Left hindlimb (tissue), 1 donor: Measurements from ENCODE around the gene MYOT.
"Not testable (repeated sequence)": the region's sequence is repeated elsewhere in the genome, so short reads cannot be mapped to it uniquely, and the experiment has no call there.

ENCODE experiments used
- DNase-seq: peaks from one replicate; pipeline ENCODE4 v3.0.0-alpha.2; 2018

MYOT gene

DNA sequence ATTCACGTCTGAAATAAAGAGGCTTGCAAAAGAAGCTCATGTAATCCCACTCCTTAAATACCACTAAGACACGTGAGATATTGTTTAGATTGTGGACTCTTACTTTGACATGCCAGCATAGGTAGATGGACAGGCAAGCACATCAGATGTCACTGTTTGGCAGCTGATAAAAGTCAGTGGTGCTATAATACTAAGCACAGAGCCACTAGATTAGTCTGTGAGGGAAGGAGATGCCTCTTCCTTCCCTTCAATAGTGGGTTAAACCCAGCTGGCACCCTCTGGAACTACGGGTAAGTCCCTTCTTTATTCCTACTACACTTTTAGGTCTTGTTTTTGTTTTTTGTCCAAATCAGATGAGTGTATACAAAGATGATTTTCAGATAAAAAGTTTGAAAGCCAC, at the start of gene MYOT:
TSS of gene MYOT (plus strand) at position 197 of the 400 bp plus-strand sequence. CDS start 2,792 bp downstream, outside the sequence.
- DNase-seq = no peak

DNA sequence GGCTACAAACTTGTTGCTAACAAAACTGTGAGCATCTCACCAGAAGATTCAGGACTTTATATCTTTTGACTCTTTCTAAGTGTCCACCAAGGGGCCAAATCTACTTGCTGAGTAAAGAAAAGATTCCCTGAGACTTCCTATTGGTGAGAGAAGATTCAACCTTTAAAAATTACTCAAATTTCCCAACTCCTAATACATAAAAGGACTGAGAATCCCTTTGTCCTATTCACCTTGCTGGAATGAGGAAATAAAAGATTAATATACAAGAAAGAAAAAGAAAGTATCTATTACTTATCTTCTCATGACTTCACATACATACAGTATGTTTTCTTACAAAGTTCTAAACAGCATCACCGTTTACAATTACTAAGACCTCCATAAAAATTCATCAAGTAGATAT, 47.9 kb upstream of the MYOT start:
- DNase-seq = no peak

GRCh38 chr5:137822158-137822764, 45.4 kb upstream of the MYOT start:
- peak; percentile 43 for DNase-seq

DNA sequence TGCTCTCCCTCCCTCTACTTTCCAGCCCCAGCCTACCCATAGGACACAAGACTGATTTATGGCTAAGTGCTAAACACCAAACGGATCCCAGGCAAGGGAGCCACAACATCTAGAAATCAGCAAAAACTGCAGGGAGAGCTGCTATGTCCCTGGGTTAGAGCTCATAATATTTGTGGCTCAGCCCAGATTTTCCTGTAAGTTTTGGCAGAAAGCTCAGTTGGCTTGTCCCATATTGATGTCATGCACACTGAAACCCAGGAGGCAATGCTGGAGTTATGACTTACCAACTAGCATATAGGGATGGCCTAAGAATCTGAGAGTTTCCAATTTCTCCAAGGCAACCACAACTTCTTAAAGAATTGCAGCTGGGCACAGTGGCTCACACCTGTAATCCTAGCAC, 44.7 kb upstream of the MYOT start:
- DNase-seq = peak; percentile 48

GRCh38 chr5:137825165-137825564, 42.5 kb upstream of the MYOT start:
- no peak for DNase-seq

- DNase-seq = no peak
These were observed 41.6 kb upstream of the MYOT start for GRCh38 chr5:137826067-137826466.

- no peak for DNase-seq
These were observed 39.5 kb upstream of the MYOT start for GRCh38 chr5:137828180-137828579.

DNA sequence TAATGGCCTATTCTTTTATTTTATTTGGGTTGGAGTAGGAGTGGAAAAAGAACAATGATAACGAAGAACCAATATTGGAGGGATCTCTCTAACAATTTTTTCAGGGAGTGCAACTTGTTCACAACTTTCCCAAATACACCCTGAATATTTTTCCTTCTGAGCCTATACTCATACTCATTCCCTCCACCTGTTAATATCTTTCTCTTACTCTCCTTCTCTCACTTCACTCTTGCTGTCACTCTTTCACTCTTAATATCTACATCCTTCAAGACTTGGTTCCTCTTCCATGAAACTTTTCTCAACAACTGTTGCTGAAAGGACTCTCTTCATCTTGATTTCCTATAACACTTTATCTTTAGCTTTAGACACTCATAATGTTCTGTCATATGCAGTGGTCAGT, 39.0 kb upstream of the MYOT start:
- DNase-seq = no peak

GRCh38 chr5:137831105-137831504, 36.6 kb upstream of the MYOT start:
- DNase-seq = no peak

- DNase-seq = no peak
These were observed 36.1 kb upstream of the MYOT start for GRCh38 chr5:137831526-137831925.

DNA sequence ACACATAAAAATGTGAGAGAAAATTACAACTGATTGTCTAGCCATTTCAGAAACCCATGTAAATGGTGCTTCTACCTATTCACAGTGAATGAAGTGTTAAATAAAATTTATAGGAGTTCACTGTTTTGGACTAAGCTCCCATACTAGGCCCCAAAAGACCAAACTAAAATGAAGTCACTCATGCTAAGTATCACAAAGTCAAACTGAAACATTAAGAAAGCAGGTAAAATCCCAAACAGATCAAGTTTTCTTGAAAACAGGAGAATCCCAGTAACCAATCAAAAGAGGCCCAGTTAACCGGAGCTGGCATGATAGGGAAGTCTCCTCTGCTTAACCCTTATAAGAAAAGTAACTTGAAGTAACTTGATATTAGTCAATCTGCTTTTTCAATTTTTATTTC, 35.2 kb upstream of the MYOT start:
- DNase-seq = no peak

DNA sequence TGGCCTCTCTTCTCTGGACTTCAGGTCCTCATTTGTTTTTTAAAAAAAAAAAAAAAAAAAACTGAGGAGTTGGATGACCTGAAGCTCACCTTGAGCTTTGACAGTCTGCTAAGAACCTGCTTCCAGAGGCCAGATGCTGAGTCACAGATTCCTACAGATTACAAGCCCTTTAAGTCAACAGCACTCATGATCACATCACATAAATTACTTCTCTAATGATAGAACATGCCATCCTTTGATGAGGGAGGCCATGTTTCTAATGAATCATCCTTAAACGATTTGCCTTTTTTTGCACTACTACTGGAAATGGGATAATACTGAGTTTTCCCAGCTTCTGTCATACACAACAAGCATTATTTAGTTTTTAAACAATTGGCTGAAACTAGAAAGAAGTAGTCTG, 34.2 kb upstream of the MYOT start:
- DNase-seq = no peak

GRCh38 chr5:137834498-137835049, 33.1 kb upstream of the MYOT start:
- DNase-seq = no peak

GRCh38 chr5:137836298-137836697, 31.4 kb upstream of the MYOT start:
- DNase-seq = no peak

GRCh38 chr5:137836997-137837396, 30.7 kb upstream of the MYOT start:
- DNase-seq = no peak

- DNase-seq = no peak
These were observed 29.9 kb upstream of the MYOT start for GRCh38 chr5:137837491-137838394.

DNA sequence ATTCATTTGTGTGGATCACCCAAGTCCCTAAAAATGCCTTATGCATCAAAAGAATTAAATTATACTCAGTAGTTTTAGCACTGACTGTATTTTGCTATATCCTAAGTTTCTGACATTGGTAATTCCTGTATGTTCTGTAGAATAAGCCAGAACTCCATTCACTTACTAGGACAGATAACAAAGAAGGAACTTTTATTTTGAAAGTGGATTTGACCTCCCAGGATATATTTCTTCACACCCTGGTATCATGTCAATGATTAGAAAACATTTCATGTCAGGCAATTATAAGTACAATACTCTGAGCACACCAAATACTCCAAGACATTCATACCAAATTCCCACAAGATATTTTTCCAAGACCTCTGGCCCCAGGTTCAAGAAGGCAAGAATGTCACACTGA, 28.7 kb upstream of the MYOT start:
- no peak for DNase-seq

DNA sequence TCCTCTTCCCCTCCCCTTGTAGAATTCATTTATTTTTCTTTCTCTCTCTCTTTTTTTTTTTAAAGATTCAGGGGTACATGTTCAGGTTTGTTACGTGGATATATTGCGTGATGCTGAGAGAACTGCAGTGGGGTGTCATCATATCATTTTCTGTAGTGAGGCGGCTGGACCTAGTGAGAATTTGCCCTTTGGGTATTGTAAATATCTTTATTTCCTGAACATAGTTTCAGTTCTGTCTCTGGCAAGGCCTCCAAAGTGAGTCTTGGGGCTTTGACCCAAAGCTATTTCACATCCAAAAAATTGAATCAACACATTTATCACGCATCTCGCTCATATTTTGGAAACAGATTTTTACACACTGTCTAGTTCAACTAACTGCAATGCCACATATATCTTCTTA, 25.4 kb upstream of the MYOT start:
- no peak for DNase-seq

DNA sequence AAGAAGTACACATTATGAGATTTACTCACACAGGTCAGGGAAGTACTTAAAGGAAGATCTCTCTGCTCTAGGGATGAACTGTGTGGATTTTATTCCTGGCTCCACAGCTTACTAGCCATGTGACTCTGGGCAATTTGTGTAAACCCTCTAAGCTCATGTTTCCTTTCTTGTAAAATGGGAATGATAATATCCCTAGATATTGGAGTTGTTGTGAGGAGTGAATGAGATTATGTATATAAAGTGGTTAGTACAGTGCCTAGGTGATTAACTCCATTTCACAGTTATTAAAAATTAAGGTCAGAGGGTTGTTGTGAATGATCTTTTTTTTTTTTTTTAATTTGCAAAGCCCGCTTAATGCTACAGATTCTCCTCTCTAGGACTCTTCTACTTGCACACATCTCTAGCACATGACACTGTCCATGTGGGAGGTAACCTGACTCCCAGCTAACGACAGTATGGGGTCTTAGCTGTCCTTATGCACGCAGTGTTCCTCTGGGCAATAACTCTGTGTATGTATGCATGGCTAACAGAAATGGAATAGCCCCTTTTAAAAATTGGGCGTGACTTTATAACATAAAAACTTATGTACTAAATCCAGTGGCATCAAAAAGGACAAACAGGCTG, 23.9 kb upstream of the MYOT start:
- no peak for DNase-seq

- no peak for DNase-seq
These were observed 22.2 kb upstream of the MYOT start for GRCh38 chr5:137845472-137845871.

- no peak for DNase-seq
These were observed 20.0 kb upstream of the MYOT start for GRCh38 chr5:137847687-137848086.

DNA sequence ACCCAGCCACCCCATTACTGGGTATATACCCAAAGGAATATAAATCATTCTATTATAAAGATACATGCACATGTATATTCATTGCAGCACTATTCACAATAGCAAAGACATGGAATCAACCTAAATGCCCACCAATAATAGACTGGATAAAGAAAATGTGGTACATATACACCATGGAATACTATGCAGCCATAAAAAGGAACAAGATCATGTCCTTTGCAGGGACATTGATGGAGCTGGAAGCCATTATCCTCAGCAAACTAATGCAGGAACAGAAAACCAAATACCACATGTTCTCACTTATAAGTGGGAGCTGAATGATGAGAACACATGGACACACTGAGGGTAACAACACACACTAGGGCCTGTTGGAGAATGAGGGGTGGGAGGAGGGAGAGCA, 14.5 kb upstream of the MYOT start:
- not testable (repeated sequence) for DNase-seq

GRCh38 chr5:137856201-137856600, 11.5 kb upstream of the MYOT start:
- no peak for DNase-seq
